NT2/D1 (cell line): Measurements from ENCODE around the gene TAS2R1.

Source experiments
- DNase-seq: peaks from one replicate; pipeline ENCODE4 v3.0.0-alpha.2; 2011; ENCODE audit warnings: low read depth, low spot score
- H3K27me3 ChIP-seq: 2 replicates; pipeline ENCODE4 v1.6.0; 2011; ENCODE audit warnings: mild to moderate bottlenecking; ENCODE audit not compliant: insufficient read length, insufficient read depth
- H3K36me3 ChIP-seq: 2 replicates; pipeline ENCODE4 v1.6.1; 2011; ENCODE audit warnings: mild to moderate bottlenecking, low read length, mixed read lengths; ENCODE audit not compliant: insufficient read depth, insufficient read length
- H3K4me1 ChIP-seq: 2 replicates; pipeline ENCODE4 v1.5.1; 2011; ENCODE audit not compliant: insufficient read depth, insufficient read length
- H3K4me3 ChIP-seq: 2 replicates; pipeline ENCODE4 v1.5.1; 2011; ENCODE audit warnings: low read depth; ENCODE audit not compliant: insufficient read length
- H3K9ac ChIP-seq: 2 replicates; pipeline ENCODE4 v1.6.0; 2011; ENCODE audit warnings: low read depth; ENCODE audit not compliant: insufficient read length
- H3K9me3 ChIP-seq: 2 replicates; pipeline ENCODE4 v1.5.1; 2011; ENCODE audit warnings: mild to moderate bottlenecking, low read length; ENCODE audit not compliant: insufficient read depth
- SUZ12 ChIP-seq: IDR thresholded peaks from 2 replicates; pipeline ENCODE4 v1.6.1; 2011; ENCODE audit not compliant: insufficient read length, insufficient read depth; ENCODE audit errors: extremely low read depth
- YY1 ChIP-seq: IDR thresholded peaks from 2 replicates; pipeline ENCODE4 v1.6.1; 2011; ENCODE audit not compliant: insufficient read length, insufficient read depth
- ZNF274 ChIP-seq: IDR thresholded peaks from 2 replicates; pipeline ENCODE4 v1.6.1; 2011; ENCODE audit warnings: mild to moderate bottlenecking, low read depth, low read length

The TAS2R1 gene

DNA sequence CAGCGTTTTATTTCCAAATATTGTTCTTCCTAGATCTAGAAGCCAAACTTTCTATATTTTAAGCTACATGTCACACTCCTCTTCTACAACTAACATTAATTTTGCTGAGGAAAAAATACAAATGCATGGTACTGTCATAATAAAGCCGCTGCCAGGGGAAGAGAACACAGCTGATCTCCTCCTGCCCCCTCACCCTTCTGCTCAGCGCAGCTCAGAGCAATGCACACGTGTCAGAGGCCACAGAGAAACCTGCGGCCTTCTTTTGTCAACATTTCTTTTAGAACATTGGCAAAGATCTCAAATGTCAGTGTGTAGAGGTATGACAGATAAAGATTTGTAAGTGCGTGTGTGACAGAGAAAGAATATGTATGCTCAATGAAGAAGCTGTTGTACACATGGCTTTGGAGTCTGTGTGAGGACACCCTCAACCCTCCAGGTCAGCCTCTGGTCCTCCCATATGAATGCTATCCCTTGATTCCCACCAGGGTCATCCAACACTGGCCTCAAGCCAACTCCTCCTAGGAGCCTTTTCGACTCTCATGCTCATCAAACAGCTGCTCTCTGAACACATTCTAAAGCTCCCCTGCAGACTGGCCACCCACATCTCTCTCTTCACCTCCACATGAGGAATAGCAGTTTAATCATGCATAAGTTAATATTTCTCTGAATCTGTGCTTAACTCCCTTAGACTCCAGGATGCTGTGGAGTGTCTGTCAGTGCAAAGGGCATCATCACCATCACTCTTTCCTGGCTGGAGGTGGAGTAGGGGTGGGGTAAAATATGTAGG is 40.9 kb downstream of the TAS2R1 start:
- Histone ChIP-seq H3K36me3 (no peaks in the 10 kb centered on the region), H3K4me3 (no peak overlapping the region), H3K27me3 (no peaks in the 10 kb centered on the region), H3K4me1 (no peaks in the 10 kb centered on the region), H3K9ac (no peak overlapping the region), H3K9me3 (no peaks in the 10 kb centered on the region)
- DNase-seq: no peak
- no peak for TF ChIP-seq YY1
- TF ChIP-seq SUZ12: no peak
- TF ChIP-seq ZNF274: no peak

DNA sequence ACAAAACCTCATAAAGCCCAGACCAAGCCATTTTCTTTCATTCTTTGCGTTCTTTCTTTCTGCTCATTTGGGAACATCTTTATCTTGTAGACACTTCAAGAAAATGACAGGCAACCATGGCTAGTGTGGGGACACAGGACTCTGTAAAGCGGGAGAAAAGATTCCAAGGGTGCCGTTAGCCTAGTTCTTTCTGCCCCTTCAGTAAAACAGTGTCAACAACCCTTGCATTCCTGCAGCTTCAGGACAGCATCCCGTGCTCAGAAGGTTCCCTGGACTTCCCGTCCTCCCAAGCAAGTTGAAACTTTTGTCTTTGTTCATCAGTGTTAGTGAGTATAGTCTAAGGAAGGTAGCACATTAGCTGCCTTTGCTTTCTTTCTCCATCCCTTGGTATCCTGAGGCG is 41.9 kb downstream of the TAS2R1 start:
- no peak for TF ChIP-seq SUZ12
- no peak for TF ChIP-seq ZNF274
- no peak for DNase-seq
- Histone ChIP-seq H3K9me3 (no peaks in the 10 kb centered on the region), H3K27me3 (no peaks in the 10 kb centered on the region), H3K9ac (no peak overlapping the region), H3K4me1 (no peaks in the 10 kb centered on the region), H3K36me3 (no peaks in the 10 kb centered on the region), H3K4me3 (no peak overlapping the region)

DNA sequence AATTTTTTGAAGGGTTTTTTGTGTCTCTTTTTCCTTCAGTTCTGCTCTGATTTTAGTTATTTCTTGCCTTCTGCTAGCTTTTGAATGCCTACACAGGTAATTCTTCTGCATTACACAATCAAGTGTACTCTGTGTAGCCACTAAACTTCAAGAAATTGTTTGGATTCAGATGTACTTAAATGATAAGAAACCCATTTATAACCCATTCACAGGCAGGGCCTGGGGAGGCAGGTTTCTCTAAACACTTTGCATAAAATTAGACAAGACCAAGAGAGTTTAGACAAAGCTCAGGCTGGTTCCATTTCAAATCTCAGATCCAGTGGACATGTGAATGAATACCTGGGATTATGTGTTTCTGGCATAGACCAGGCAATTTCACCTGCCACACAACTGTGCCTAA is 43.0 kb downstream of the TAS2R1 start:
- Histone ChIP-seq H3K27me3 (no peaks in the 10 kb centered on the region), H3K4me3 (no peak overlapping the region), H3K36me3 (no peaks in the 10 kb centered on the region), H3K9me3 (no peaks in the 10 kb centered on the region), H3K4me1 (no peaks in the 10 kb centered on the region), H3K9ac (no peak overlapping the region)
- TF ChIP-seq YY1 (no peak), ZNF274 (no peak), SUZ12 (no peak)
- no peak for DNase-seq

DNA sequence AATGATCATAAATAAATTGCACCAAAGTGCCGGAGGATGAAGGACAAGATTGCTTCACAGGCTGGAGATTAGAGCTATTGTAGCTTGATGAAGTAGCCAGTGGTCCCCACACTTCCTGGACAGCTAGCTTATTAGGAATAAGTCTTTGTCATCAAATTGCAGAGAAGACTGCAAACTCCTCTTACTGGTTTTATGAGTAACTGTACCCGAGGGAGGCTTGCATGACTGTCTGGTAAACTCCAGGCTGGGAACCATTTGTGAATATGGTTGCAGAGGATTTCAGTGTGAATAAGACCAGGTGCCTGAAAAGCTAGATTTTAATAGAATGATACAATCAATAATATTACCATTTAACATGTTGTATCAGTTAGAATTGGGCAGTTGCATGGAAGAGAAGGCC is 47.7 kb downstream of the TAS2R1 start:
- H3K9me3 ChIP-seq: no peaks in the 10 kb centered on the region; the same call in 1 of the 2 replicates
- no peak for TF ChIP-seq ZNF274
- no peak for TF ChIP-seq YY1
- no peak for TF ChIP-seq SUZ12
- no peaks in the 10 kb centered on the region for H3K4me1 ChIP-seq
- H3K4me3 ChIP-seq: no peak overlapping the region
- H3K9ac ChIP-seq: no peak overlapping the region
- DNase-seq: no peak
- no peaks in the 10 kb centered on the region for H3K36me3 ChIP-seq
- H3K27me3 ChIP-seq: no peaks in the 10 kb centered on the region
